SK-N-SH (cell line): Measurements from ENCODE around the gene FAP.

Experiments
- EZH2phosphoT487 ChIP-seq: fragments of 200-600 bp; sonication (generic); IDR thresholded peaks from 2 replicates; pipeline ENCODE4 v1.6.1; 2017; ENCODE audit warnings: low read depth, mixed run types, mild to moderate bottlenecking, antibody characterized with exemption, moderate library complexity, borderline replicate concordance
- RCOR1 ChIP-seq: fragments of 150-350 bp; IDR thresholded peaks from 2 replicates; pipeline ENCODE4 v1.6.1; 2017; ENCODE audit warnings: antibody characterized with exemption, low read length
- YY1 ChIP-seq: IDR thresholded peaks from 2 replicates; pipeline ENCODE4 v1.4.0; 2012; ENCODE audit warnings: low read depth, mild to moderate bottlenecking

GRCh38 chr2:162202203-162202602 is 41.0 kb downstream of the FAP start:
- TF ChIP-seq YY1 (no peak), RCOR1 (no peak), EZH2phosphoT487 (no peak)
